Activated CD4-positive, alpha-beta T cell treated with anti-CD3 and anti-CD28 coated beads for 24 hours (primary cell): ENCODE data around the gene PCSK5.
"Not testable (repeated sequence)": the region's sequence is repeated elsewhere in the genome, so short reads cannot be mapped to it uniquely, and the experiment has no call there.

Experiments used
- DNase-seq, 2 donors: peaks; one replicate each; pipeline ENCODE4 v3.0.0-alpha.2; 2020; ENCODE audit warnings: low read depth in 2 of 2

PCSK5 gene

DNA sequence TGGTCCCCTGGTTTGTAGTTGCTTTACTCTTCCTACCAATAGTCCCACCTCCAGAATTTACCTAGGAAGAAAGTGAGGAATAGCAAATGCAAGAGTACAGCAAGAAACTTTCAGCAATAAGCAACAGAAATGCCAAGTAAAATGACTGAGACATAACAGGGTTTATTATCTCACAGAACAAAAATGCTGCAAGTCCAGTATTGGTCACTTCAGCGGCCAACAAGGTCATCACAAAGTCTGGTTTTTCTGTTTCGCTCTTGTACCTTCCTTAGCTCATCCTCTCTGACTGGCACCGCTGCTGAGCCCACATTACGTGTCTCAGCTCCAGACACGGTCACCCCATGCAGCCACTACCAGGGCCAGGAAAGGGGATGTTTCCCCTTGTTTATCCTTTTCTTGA is 421.1 kb downstream of the PCSK5 start:
- DNase-seq: no peak

DNA sequence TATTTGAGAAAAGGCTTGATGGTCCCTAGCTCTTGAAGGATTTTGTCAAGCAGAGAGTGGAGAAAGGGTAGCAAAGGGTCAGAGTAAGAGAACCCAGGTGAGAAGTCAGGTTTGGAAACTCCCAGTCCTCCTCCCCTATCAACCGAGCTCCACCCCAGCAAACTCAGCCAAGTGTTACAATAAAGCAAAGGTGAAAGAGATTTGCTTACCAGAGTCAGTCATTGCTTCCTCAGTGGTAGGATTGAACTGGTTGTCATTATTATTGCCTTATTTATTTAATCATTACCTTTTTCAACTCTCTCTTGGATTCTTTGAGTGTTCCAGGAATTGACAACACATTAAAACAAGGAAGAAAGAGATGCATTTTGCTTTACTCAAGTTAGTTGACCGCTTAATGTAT is 423.3 kb downstream of the PCSK5 start:
- no peak for DNase-seq

- no peak for DNase-seq
Measured at GRCh38 chr9:76314321-76314720, 423.8 kb downstream of the PCSK5 start.

GRCh38 chr9:76316069-76316468 is 425.6 kb downstream of the PCSK5 start:
- DNase-seq: no peak

GRCh38 chr9:76319466-76319865 is 429.0 kb downstream of the PCSK5 start:
- not testable (repeated sequence) for DNase-seq

- no peak for DNase-seq
Measured at GRCh38 chr9:76321195-76321828, 430.8 kb downstream of the PCSK5 start.

DNA sequence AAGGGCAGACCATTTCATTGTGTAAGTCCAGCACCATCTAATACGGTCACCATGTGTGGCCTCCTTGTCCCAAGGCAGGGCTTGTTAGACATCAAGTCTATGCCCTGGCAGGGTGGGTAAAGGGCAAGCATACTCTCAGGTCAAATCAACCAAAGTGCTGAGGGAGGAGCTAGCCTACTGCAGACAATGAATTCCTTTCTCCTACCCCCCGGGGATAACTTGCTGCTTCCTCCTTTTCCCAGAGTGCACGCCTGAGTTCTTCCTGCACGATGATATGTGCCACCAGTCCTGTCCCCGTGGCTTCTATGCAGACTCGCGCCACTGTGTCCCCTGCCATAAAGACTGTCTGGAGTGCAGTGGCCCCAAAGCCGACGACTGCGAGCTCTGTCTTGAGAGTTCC is 432.3 kb downstream of the PCSK5 start:
- no peak for DNase-seq

- DNase-seq: no peak
Measured at GRCh38 chr9:76323490-76323889, 433.0 kb downstream of the PCSK5 start.

GRCh38 chr9:76324030-76324429 is 433.6 kb downstream of the PCSK5 start:
- not testable (repeated sequence) for DNase-seq

GRCh38 chr9:76330034-76330433 is 439.6 kb downstream of the PCSK5 start:
- DNase-seq: no peak

DNA sequence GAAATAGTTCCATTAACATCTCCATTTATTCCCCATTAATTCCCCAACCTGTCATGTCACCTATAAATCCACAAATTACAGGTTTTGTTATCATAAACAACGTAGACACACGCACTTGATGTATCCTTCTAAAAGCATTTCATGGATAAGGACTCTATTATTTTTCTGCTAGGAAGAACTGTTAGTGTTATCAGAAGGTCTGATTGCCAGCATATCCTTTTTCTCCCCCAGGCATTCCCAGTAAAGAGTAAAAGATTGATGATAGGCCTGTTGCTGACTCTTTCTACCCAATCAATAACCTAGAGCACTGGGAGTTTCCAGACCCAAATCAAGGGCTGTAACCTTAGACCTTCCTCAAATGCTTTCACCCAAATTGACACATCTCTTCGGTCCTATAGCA is 442.9 kb downstream of the PCSK5 start:
- DNase-seq: no peak

DNA sequence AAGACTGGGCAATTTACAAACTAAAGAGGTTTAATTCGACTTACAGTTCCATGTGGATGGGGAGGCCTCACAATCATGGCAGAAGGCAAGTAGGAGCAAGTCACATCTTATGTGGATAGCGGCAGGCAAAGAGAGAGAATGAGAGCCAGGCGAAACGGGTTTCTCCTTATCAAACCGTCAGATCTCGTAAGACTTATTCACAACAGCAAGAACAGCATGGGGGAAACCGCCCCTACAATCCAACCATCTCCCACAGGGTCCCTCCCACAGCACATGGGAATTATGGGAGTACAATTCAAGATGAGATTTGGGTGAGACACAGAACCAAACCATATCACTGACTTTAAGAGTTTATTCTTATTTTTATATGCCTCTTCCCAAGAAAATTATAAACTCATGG is 443.5 kb downstream of the PCSK5 start:
- no peak for DNase-seq

DNA sequence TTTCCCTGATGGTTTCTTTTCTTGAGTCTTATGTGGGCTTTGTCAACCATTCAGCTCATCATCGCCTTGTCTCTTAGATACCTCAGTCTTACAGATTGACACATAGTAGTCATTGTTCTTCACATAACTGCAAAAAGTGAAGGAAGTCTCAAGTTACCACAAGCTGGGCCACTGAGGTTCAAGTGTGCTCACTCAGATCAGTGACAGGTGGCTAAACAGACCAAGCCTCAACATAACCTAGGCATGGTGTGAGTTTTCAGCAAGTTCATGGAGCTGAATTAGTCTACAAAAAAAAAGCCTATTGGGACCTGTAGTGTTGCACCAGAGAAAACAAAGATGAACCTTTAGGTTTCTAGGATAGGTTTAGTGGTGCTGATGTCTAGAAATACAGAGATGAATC is 445.6 kb downstream of the PCSK5 start:
- no peak for DNase-seq

GRCh38 chr9:76338418-76338817 is 447.9 kb downstream of the PCSK5 start:
- DNase-seq: no peak

- DNase-seq: no peak
Measured at GRCh38 chr9:76341616-76342015, 451.1 kb downstream of the PCSK5 start.

- no peak for DNase-seq
Measured at GRCh38 chr9:76342201-76342600, 451.7 kb downstream of the PCSK5 start.

DNA sequence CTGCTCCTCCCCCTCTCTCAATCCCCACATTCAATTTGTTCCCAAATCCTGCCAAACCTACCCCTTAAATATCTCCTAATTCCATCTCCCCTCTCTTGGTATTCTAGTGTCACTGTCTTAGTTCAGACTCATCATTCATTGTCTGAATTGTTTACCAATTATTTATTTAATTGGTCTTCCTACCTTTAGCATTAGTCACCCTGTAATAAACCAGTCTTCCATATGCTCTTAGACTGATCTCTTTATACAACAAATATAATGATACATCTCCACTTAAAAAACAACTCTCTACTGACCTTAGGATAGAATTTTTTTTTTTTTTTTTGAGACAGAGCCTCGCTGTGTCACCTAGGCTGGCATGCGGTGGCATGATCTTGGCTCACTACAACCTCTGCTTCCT is 452.4 kb downstream of the PCSK5 start:
- no peak for DNase-seq

- DNase-seq: no peak
Measured at GRCh38 chr9:76349865-76350264, 459.4 kb downstream of the PCSK5 start.

GRCh38 chr9:76351006-76351405 is 460.5 kb downstream of the PCSK5 start:
- no peak for DNase-seq

- no peak for DNase-seq
Measured at GRCh38 chr9:76352026-76352620, 461.6 kb downstream of the PCSK5 start.

GRCh38 chr9:76353280-76353679 is 462.8 kb downstream of the PCSK5 start:
- DNase-seq: no peak

- DNase-seq: no peak
Measured at GRCh38 chr9:76354221-76354620, 463.7 kb downstream of the PCSK5 start.

- no peak for DNase-seq
Measured at GRCh38 chr9:76355886-76356285, 465.4 kb downstream of the PCSK5 start.

GRCh38 chr9:76357555-76357954 is 467.1 kb downstream of the PCSK5 start:
- DNase-seq: no peak
